Cardiac muscle cell (in vitro differentiated cells and primary cell): ENCODE data around the gene ZMYND8. TPM values are rescaled to one million over a fixed set of nuclear protein-coding genes. Genes with fewer than 3 reads are reported as not detected.

Source experiments
- DNase-seq, 2 donors: peaks; one replicate each; pipeline versions ENCODE4 v3.0.0 to v3.0.0-alpha.2; 2010 to 2017; ENCODE audit warnings: low read depth in 1 of 2, low spot score in 1 of 2
- H3K27ac ChIP-seq: fragments of 200-600 bp; sonication (generic); 2 replicates; pipeline ENCODE4 v1.5.1; 2016
- H3K27me3 ChIP-seq: fragments of 200-600 bp; sonication (generic); 2 replicates; pipeline ENCODE4 v1.6.0; 2016; ENCODE audit warnings: control low read depth
- H3K36me3 ChIP-seq: fragments of 200-600 bp; sonication (generic); 2 replicates; pipeline ENCODE4 v1.5.1; 2016; ENCODE audit warnings: control low read depth
- H3K4me1 ChIP-seq: fragments of 200-600 bp; sonication (generic); 2 replicates; pipeline ENCODE4 v1.8.1; 2017; ENCODE audit warnings: low read depth, mild to moderate bottlenecking, mixed run types
- H3K4me3 ChIP-seq: fragments of 200-600 bp; sonication (generic); 2 replicates; pipeline ENCODE4 v1.5.1; 2016; ENCODE audit warnings: mild to moderate bottlenecking
- H3K9me3 ChIP-seq: fragments of 200-600 bp; sonication (generic); 2 replicates; pipeline ENCODE4 v1.5.1; 2017; ENCODE audit warnings: low read depth, mild to moderate bottlenecking, control low read depth
- polyA plus RNA-seq: library from polyadenylated mRNA; unstranded; fragments of >200 nt; fragmentation: Nextera tagmentation; extraction: Ambion mirVana; gene quantifications from 2 replicates; pipeline ENCODE4 v1.2.1, GENCODE V29; 2016
- total RNA-seq: library from RNA; depleted of rRNA; stranded (reverse); fragments of >200 nt; gene quantifications from 2 replicates; pipeline ENCODE4 v1.2.3, GENCODE V29; 2016
- TF ChIP-seq, protein P1 (sequence below): IDR thresholded peaks from 2 replicates; pipeline ENCODE4 v1.5.1; 2012; ENCODE audit warnings: low read depth, mild to moderate bottlenecking, low read length

ZMYND8 gene
- total and polyA plus RNA-seq, 2 experiments from 2014 or later, result 27.5 to 45.0 TPM

DNA sequence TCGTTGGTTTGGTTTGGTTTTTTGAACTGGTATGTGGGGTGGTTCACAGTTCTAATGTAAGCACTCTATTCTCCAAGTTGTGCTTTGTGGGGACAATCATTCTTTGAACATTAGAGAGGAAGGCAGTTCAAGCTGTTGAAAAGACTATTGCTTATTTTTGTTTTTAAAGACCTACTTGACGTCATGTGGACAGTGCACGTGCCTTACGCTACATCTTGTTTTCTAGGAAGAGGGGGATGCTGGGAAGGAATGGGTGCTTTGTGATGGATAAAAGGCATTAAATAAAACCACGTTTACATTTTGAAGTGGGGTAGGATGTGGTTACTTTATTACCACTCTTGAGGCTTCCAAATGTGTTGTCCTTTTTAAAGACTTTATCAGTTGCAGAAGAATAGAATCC is 168.0 kb downstream of the ZMYND8 start:
- peak in 1 of 2 donors; percentile 14 for DNase-seq
- TF ChIP-seq, protein P1, sequence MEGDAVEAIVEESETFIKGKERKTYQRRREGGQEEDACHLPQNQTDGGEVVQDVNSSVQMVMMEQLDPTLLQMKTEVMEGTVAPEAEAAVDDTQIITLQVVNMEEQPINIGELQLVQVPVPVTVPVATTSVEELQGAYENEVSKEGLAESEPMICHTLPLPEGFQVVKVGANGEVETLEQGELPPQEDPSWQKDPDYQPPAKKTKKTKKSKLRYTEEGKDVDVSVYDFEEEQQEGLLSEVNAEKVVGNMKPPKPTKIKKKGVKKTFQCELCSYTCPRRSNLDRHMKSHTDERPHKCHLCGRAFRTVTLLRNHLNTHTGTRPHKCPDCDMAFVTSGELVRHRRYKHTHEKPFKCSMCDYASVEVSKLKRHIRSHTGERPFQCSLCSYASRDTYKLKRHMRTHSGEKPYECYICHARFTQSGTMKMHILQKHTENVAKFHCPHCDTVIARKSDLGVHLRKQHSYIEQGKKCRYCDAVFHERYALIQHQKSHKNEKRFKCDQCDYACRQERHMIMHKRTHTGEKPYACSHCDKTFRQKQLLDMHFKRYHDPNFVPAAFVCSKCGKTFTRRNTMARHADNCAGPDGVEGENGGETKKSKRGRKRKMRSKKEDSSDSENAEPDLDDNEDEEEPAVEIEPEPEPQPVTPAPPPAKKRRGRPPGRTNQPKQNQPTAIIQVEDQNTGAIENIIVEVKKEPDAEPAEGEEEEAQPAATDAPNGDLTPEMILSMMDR, result no peak
- Histone ChIP-seq H3K27ac (no peak overlapping the region), H3K27me3 (no peaks in the 10 kb centered on the region), H3K4me1 (no peaks in the 10 kb centered on the region), H3K4me3 (no peak overlapping the region), H3K9me3 (no peaks in the 10 kb centered on the region), H3K36me3 (no peaks in the 10 kb centered on the region)

DNA sequence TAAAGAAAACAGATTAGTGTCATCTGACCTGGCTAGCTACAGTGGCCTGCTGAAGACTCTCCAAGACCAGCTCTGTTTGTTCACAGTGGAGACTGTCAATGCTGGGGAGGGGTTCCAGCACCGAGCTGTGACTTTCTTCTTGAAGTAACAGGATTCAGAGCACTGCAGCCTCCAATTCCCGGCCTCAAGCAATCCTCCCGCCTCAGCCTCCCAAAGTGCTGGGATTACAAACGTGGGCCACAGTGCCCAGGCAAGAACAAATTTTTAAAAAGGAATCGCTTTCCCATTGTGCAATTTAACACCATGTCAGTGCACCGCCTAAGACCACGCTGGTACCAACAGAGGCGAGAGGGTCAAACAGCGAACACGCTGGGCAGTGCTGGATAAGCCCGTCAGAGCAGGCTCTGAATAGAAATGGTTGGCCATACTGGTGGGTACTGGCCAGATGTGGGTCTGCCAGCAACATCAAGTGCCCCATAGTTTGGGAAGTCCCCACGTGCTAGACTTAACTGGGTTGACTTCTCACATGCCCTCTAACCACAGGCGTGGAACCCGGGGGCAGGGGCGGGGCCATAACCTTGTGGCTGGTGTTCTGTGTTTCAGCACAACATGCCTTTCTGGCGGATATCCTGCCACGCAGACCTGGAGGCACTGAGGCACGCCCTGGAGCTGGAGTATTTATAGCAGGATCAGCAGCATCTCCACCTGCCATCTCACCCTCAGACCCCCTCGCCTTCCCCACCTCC is 168.9 kb downstream of the ZMYND8 start:
- H3K36me3 ChIP-seq, result no peaks in the 10 kb centered on the region

DNA sequence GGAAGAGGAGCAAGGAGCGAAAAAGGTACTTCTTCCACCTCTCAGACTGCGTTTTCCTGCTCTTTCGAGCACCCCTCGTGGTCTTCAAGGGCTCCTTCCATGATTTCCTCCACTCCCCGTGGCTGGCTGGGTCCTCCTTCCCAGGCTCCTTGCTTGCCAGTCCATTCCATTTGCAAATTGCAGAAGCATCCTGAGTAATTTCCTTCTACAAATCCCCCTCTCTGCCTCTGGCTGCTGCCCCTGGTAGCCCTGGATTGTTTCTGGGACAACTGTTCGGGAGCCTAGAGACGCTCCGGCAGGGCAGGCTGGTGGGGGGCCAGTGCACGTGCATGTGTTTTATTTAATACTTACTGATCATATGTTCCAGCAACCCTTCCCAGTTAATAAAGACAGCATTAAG is 173.1 kb downstream of the ZMYND8 start:
- Histone ChIP-seq H3K27ac (no peak overlapping the region), H3K4me3 (no peak overlapping the region), H3K4me1 (no peaks in the 10 kb centered on the region), H3K27me3 (no peaks in the 10 kb centered on the region), H3K36me3 (no peaks in the 10 kb centered on the region), H3K9me3 (no peaks in the 10 kb centered on the region)
- TF ChIP-seq, protein P1, result no peak
- DNase-seq, result no peak

More for the DNA sequence above, 168.9 kb downstream of the ZMYND8 start:
- H3K4me3 ChIP-seq, result no peak overlapping the region
- TF ChIP-seq, protein P1, result no peak
- no peaks in the 10 kb centered on the region for H3K27me3 ChIP-seq
- no peak overlapping the region for H3K27ac ChIP-seq
- no peak for DNase-seq
- H3K4me1 ChIP-seq, result no peaks in the 10 kb centered on the region
- H3K9me3 ChIP-seq, result no peaks in the 10 kb centered on the region

DNA sequence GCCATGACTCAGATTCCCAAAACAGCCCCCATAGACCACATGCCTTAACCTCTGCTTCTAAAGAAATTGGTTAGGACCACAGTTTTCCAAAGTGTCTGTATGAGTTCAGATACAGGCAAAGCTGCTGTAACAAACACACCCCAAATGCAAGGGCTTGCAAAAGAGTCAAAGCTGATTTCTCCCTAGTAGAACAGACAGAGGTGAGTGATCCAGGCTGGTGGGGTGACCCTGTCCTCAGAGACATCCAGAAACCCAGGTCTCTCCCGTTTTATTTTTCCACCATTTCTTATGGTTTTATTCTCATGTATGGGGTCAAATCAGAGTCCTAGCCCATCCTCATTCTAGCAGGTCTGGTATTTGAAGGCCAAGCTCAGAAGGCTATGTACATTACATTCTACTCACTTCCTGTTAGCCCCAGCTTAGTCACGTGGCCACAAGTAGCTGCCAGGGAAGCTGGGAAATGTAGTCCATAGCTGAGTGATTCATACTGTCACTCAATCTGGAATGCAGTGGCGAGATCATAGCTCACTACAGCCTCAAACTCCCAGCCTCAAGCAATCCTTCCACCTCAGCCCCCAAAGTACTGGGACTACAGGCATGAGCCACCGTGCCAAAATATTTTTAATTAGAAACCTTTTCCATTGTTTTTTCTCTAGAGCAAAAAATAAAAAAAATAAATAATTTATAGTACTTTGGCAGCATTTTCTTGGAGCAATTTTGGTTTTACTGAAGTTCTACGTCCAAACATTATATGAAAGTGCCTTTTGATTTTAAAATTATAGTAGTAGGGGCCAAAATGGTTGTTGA is 175.2 kb downstream of the ZMYND8 start:
- Histone ChIP-seq H3K4me3 (no peak overlapping the region), H3K27me3 (no peaks in the 10 kb centered on the region), H3K27ac (no peak overlapping the region), H3K9me3 (no peaks in the 10 kb centered on the region), H3K4me1 (no peaks in the 10 kb centered on the region), H3K36me3 (no peaks in the 10 kb centered on the region)
- TF ChIP-seq, protein P1, result no peak
- DNase-seq, result peak in 1 of 2 donors; percentile 81

DNA sequence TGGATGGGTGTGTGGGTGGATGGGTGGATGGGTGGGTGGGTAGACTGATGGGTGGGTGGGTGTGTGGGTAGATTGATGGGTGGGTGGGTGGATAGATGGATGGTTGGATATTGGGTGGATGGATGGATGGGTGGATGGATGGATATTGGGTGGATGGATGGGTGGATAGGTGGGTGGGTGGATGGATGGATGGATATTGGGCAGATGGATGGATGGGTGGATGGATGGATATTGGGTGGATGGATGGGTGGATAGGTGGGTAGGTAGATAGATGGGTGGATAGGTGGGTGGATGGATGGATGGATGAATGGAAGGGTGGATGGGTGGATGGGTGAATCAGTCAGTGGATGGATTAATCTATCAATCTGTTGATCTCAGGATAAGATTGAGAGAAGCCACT is 177.2 kb downstream of the ZMYND8 start:
- Histone ChIP-seq H3K27ac (no peak overlapping the region), H3K9me3 (no peaks in the 10 kb centered on the region), H3K27me3 (no peaks in the 10 kb centered on the region), H3K36me3 (no peaks in the 10 kb centered on the region), H3K4me3 (no peak overlapping the region), H3K4me1 (no peaks in the 10 kb centered on the region)
- TF ChIP-seq, protein P1, result no peak
- no peak for DNase-seq
